DOHH2 (cell line): ENCODE measurements around the gene PDLIM7.

Experiments
- EZH2phosphoT487 ChIP-seq: fragments of 200-600 bp; sonication (generic); IDR thresholded peaks from 2 replicates; pipeline ENCODE4 v1.6.1; 2017; ENCODE audit warnings: borderline replicate concordance, mild to moderate bottlenecking, antibody characterized with exemption, low read length, moderate library complexity, mixed read lengths
- TF ChIP-seq, protein P1 (sequence below): fragments of 200-600 bp; sonication (generic); IDR thresholded peaks from one replicate; pipeline ENCODE4 v1.5.1; 2014; ENCODE audit warnings: antibody characterized with exemption, mild to moderate bottlenecking, low read depth, low read length; ENCODE audit not compliant: poor library complexity, severe bottlenecking

GRCh38 chr5:177458912-177459350 lies 38.5 kb downstream of the PDLIM7 start:
- TF ChIP-seq, protein P1, sequence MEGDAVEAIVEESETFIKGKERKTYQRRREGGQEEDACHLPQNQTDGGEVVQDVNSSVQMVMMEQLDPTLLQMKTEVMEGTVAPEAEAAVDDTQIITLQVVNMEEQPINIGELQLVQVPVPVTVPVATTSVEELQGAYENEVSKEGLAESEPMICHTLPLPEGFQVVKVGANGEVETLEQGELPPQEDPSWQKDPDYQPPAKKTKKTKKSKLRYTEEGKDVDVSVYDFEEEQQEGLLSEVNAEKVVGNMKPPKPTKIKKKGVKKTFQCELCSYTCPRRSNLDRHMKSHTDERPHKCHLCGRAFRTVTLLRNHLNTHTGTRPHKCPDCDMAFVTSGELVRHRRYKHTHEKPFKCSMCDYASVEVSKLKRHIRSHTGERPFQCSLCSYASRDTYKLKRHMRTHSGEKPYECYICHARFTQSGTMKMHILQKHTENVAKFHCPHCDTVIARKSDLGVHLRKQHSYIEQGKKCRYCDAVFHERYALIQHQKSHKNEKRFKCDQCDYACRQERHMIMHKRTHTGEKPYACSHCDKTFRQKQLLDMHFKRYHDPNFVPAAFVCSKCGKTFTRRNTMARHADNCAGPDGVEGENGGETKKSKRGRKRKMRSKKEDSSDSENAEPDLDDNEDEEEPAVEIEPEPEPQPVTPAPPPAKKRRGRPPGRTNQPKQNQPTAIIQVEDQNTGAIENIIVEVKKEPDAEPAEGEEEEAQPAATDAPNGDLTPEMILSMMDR: no peak
- TF ChIP-seq EZH2phosphoT487: no peak
